G401 (cell line): ENCODE results near the gene RALGAPA1. TPM values are rescaled to one million over a fixed set of nuclear protein-coding genes. Genes with fewer than 3 reads are reported as not detected.
"Not testable (repeated sequence)": the region's sequence is repeated elsewhere in the genome, so short reads cannot be mapped to it uniquely, and the experiment has no call there.

Experiments used
- DNase-seq: peaks from one replicate; pipeline ENCODE4 v3.0.0-alpha.2; 2015; ENCODE audit warnings: low spot score
- in situ Hi-C: cut with HindIII; loops from 2 replicates; pipeline ENCODE4 v1.10.0; 2016; ENCODE audit warnings: low sequenced_read_pairs, mixed read lengths
- total RNA-seq: library from RNA; depleted of rRNA; stranded (reverse); fragments of >200 nt; shearing (Covaris generic); gene quantifications from 2 replicates; pipeline ENCODE4 v1.2.3, GENCODE V29; 2014

Gene RALGAPA1
- total RNA-seq, 1 experiment from 2014 or later = 17.6 TPM

- DNase-seq, in situ Hi-C loops: not testable (repeated sequence)
Observed at GRCh38 chr14:35777550-35777949, 31.5 kb downstream of the RALGAPA1 start.

GRCh38 chr14:35776823-35777222 lies 32.3 kb downstream of the RALGAPA1 start:
- in situ Hi-C loops = no loop called here
- no peak for DNase-seq

- in situ Hi-C loops, DNase-seq: not testable (repeated sequence)
Observed at GRCh38 chr14:35776085-35776484, 33.0 kb downstream of the RALGAPA1 start.

GRCh38 chr14:35766700-35767082 lies 42.4 kb downstream of the RALGAPA1 start:
- in situ Hi-C loops = no loop called here
- DNase-seq = no peak

GRCh38 chr14:35766036-35766699 lies 42.9 kb downstream of the RALGAPA1 start:
- in situ Hi-C loops = no loop called here
- DNase-seq = no peak

GRCh38 chr14:35761922-35762321 lies 47.2 kb downstream of the RALGAPA1 start:
- in situ Hi-C loops = no loop called here

GRCh38 chr14:35760143-35760542 lies 49.0 kb downstream of the RALGAPA1 start:
- DNase-seq = no peak
- in situ Hi-C loops = no loop called here

More at GRCh38 chr14:35761922-35762321, 47.2 kb downstream of the RALGAPA1 start:
- no peak for DNase-seq

- in situ Hi-C loops = no loop called here
- no peak for DNase-seq
Observed at GRCh38 chr14:35758523-35759129, 50.5 kb downstream of the RALGAPA1 start.

- in situ Hi-C loops = no loop called here
- no peak for DNase-seq
Observed at GRCh38 chr14:35754671-35755070, 54.4 kb downstream of the RALGAPA1 start.

- DNase-seq = no peak
- in situ Hi-C loops = no loop called here
Observed at GRCh38 chr14:35752380-35752779, 56.7 kb downstream of the RALGAPA1 start.

- in situ Hi-C loops = no loop called here
- no peak for DNase-seq
Observed at GRCh38 chr14:35750202-35750904, 58.7 kb downstream of the RALGAPA1 start.

GRCh38 chr14:35747379-35747778 lies 61.7 kb downstream of the RALGAPA1 start:
- in situ Hi-C loops = no loop called here
- DNase-seq = no peak

- DNase-seq = no peak
- in situ Hi-C loops = no loop called here
Observed at GRCh38 chr14:35742442-35742841, 66.7 kb downstream of the RALGAPA1 start.

- DNase-seq = no peak
- in situ Hi-C loops = no loop called here
Observed at GRCh38 chr14:35742032-35742371, 67.1 kb downstream of the RALGAPA1 start.

- DNase-seq = no peak
- in situ Hi-C loops = no loop called here
Observed at GRCh38 chr14:35741345-35742031, 67.6 kb downstream of the RALGAPA1 start.

- no peak for DNase-seq
- in situ Hi-C loops = no loop called here
Observed at GRCh38 chr14:35740215-35740614, 68.9 kb downstream of the RALGAPA1 start.

- DNase-seq, in situ Hi-C loops: not testable (repeated sequence)
Observed at GRCh38 chr14:35735163-35735562, 73.9 kb downstream of the RALGAPA1 start.

GRCh38 chr14:35733510-35733909 lies 75.6 kb downstream of the RALGAPA1 start:
- DNase-seq, in situ Hi-C loops: not testable (repeated sequence)

- in situ Hi-C loops = no loop called here
Observed at GRCh38 chr14:35730871-35731270, 78.2 kb downstream of the RALGAPA1 start.

GRCh38 chr14:35727764-35728163 lies 81.3 kb downstream of the RALGAPA1 start:
- no peak for DNase-seq
- in situ Hi-C loops = no loop called here

More at GRCh38 chr14:35730871-35731270, 78.2 kb downstream of the RALGAPA1 start:
- no peak for DNase-seq
